HG03175 (cell line): ENCODE results near the gene KDM8.
A peak's percentile ranks its signal among the peaks of the same experiment; 100 is the strongest.
"Not testable (repeated sequence)": the region's sequence is repeated elsewhere in the genome, so short reads cannot be mapped to it uniquely, and the experiment has no call there.

ENCODE experiments used
- ATAC-seq: cut with Tn5 transposase; IDR thresholded peaks from one replicate; pipeline ENCODE4 v1.9.1; 2021; ENCODE audit warnings: mild to moderate bottlenecking, moderate library complexity; ENCODE audit not compliant: unreplicated experiment

The KDM8 gene

DNA sequence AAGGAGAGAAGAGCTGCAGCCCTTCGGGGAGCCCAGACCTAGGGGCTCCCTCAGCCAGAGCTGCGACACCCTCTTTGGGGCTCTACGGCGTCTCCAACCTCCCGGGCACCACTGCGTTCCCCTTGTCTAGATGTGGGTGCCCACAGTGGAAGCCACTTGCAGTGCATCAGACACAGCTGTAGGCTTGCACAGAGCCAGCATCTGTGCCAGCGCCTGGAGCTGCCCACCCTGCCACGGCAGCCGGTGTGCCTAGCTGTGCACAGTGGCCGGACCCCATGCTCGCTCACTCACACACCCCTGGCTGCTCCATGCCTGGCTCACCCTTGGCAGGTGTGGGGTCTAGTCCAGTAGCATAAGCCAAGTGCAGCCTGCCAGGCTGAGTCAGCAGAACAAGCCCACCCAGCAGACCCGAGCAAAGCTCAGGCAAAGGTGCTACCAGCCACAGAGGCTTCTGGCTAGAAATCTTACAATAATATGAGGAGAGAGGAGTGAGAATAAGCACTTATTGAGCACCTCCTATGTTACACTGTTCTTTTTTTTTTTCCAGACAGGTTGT lies 12.9 kb upstream of the KDM8 start:
- ATAC-seq: no peak

- no peak for ATAC-seq
These were observed 11.9 kb upstream of the KDM8 start for GRCh38 chr16:27191352-27191924.

GRCh38 chr16:27193300-27193990 lies 9.9 kb upstream of the KDM8 start:
- ATAC-seq: no peak

DNA sequence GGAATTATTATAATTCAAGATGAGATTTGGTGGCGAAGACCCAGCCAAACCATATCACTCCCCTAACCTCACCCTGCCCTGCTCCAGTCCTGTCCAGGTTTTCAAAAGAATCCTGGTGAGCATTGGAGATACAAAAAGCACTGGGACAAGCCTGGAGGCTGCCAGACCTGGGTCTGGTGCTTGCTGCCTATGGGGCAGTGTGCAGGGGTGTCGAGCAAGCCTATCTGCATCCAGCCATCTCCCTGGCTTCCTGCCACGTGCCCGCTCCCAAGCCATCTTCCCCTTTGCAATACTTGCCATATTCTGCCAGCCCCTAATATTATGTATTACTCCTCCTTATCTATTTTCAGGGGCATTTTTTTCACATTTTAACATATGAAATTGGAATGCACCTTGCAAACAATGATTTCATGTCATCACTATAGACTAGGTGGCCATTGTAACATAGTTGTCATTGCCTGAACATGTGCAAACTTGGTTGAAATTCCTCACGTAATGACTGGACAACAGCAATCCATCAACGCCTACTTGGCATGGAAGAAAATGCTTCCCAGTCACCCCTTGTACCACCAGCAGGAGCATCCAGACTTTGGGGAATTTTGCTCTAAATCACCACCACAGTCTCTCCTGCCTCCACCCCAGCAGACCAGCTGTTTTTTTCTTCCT lies 8.1 kb upstream of the KDM8 start:
- no peak for ATAC-seq

DNA sequence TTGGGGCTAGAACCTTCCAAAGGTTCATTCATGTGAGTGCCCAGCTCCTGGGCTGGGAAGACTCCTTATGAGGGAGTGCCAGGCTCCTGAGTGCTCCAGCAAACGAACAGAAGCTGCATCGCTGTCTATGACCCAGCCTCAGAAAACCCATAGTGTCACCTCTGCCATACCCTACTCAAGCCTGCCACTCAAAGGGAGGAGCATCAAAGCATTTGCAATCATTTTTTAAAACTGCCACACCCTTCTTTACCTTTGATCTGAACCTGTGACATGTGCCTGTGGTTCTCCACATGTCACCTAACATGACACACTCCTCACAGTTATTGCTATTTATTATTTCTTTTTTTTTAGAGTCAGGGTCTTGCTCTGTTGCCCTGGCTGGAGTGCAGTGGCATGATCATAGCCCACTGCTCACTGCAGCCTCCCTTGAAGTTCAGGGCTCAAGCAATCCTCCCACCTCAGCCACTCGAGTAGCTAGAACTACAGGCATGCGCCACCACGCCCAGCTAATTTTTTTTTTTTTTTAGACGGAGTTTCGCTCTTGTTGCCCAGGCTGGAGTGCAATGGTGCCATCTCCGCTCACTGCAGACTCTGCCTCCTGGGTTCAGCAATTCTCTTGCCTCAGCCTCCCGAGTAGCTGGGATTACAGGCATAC lies 7.3 kb upstream of the KDM8 start:
- ATAC-seq: no peak

- no peak for ATAC-seq
These were observed 6.3 kb upstream of the KDM8 start for GRCh38 chr16:27197004-27197403.

- ATAC-seq: no peak
These were observed 4.7 kb upstream of the KDM8 start for GRCh38 chr16:27198451-27199234.

DNA sequence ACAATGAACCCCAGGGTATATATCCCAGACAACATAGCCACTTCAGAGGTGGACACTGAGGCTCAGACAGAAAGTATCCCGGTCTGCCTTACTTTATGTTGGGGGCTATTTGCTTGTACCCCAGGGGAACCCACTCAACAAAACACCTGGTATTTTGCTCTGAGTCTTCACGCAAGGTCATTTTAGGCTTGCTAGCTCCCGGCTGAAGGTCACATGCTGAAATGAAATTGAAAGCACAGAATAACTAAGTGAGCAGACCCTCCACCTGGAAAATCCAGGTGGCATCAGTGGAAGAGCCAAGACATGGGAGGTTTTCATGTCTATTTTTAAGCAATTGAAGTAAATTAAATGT lies 4.1 kb upstream of the KDM8 start:
- ATAC-seq: no peak

DNA sequence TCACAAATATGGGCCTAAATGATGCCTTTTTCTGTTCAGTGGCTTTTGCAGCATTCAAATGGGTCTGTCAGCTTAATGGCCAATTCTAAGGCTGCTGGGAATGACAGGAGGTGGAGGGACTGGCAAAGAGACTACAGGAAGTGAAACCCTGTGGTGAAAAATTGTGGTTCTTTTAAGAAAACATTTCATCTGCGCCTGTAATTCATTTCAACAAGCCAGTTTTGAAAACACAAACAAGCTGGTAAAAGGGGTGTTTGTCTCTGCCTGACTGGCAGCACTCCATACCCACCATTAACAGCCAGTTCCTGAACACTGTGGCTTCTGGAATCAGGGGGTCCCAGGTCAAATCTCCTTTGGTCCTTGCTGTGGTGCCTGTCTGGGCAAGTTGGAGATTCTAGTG lies 3.6 kb upstream of the KDM8 start:
- peak; percentile 35 for ATAC-seq

DNA sequence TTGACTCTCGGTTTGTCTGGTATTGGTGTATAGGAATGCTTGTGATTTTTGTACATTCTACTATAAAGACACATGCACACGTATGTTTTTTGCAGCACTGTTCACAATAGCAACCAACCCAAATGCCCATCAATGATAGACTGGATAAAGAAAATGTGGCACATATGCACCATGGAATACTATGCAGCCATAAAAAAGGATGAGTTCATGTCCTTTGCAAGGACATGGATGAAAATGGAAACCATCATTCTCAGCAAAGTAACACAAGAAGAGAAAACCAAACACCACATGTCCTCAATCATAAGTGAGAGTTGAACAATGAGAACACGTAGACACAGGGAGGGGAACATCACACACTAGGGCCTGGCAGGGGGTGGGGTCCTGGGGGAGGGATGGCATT lies 2.4 kb upstream of the KDM8 start:
- not testable (repeated sequence) for ATAC-seq

GRCh38 chr16:27202923-27203506 lies 311 bp upstream of the KDM8 start:
- ATAC-seq: peak; percentile 62

DNA sequence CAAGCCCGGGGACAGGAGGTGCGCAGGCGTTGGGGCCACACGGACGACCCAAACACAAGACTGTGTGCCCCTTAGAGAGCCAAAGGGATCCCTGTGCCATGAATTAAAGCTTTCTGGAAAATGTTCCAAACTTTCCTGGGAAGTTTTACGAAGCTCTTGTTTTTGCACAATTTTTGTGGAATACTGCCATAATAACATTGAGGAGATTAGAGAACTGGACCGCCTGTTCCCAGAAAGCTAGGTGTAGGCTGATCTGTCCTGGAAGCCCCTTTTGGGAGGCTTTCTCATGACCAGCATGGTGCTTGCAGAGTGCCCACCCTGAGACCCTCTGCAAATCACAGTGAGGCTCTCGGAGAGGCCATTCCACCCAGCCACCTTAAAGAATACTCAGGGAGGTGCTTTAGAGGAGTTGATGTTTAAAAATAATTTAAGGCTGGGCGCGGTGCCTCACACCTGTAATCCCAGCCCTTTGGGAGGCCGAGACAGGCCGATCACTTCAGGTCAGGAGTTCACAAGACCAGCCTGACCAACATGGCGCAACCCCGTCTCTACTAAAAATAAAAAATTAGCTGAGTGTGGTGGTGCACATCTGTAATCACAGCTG lies 1.1 kb downstream of the KDM8 start:
- ATAC-seq: no peak

DNA sequence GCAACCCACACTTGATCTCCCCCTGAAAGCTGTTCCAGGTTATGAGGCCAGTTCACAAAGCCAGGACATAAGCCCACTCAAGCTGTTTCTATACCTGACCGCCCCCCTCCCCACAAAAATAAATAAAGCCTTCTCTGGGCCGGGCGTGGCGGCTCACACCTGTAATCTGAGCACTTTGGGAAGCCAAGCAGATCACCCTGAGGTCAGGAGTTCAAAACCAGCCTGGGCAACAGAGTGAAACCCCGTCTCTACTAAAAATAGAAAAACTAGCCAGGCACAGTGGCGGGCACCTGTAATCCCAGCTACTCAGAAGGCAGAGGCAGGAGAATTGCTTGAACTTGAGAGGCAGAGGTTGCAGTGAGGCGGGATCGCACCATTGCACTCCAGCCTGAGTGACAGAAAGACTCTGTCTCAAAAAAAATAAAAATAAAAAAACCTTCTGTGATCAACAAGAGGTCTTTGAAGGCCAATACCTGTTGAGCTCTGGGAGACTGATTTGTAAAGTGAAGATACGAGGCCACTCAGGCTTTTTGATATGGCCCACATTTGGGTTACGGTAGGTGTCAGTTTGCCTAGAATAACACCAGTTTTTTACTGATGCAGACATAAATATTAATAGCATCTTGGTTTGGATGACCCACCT lies 2.2 kb downstream of the KDM8 start:
- ATAC-seq: no peak

DNA sequence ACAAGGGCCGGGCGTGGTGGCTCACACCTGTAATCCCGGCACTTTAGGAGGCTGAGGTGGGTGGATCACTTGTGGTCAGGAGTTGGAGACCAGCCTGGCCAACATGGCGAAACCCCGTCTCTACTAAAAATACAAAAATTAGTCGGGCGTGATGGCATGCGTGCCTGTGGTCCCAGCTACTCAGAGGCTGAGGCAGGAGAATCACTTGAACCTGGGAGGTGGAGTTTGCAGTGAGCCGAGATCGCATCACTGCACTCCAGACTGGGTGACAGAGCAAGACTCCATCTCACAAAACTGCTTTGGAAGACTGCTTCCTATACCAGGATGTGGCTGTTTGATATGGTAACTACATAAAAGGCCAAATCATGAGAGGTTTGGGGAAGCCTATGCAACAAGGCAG lies 3.8 kb downstream of the KDM8 start:
- not testable (repeated sequence) for ATAC-seq

- ATAC-seq: no peak
These were observed 4.9 kb downstream of the KDM8 start for GRCh38 chr16:27208081-27208680.

GRCh38 chr16:27208796-27209195 lies 5.5 kb downstream of the KDM8 start:
- no peak for ATAC-seq

DNA sequence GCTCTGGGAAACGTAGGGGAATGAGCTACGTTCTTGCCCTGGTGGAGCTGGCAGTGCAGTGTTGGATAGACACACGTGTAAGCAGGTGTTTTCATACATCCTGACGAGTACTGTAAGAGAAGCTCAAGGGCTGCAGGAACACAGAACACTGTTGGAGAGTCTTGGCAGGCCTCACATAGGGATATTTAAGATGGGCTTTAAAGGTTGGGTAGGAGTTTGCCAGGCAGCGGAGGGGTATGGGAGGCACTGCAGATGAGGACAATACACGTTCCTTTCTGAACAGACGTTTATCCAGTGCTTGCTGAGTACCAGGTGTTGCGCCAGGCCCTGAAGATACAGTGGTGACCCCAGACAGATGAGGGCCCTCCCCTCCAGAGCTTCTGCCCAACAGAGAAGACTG lies 6.3 kb downstream of the KDM8 start:
- no peak for ATAC-seq

DNA sequence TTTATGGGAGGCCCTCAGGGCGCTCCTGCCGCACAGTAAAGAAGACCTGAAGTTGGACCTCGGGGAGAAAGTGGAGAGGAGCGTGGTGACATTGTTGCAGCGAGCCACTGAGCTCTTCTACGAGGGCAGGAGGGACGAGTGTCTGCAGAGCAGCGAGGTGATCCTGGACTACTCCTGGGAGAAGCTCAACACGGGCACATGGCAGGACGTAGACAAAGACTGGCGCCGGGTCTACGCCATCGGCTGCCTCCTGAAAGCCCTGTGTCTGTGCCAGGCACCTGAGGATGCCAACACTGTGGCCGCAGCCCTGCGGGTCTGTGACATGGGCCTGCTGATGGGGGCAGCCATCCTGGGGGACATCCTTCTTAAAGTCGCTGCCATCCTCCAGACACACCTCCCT lies 6.8 kb downstream of the KDM8 start:
- no peak for ATAC-seq

DNA sequence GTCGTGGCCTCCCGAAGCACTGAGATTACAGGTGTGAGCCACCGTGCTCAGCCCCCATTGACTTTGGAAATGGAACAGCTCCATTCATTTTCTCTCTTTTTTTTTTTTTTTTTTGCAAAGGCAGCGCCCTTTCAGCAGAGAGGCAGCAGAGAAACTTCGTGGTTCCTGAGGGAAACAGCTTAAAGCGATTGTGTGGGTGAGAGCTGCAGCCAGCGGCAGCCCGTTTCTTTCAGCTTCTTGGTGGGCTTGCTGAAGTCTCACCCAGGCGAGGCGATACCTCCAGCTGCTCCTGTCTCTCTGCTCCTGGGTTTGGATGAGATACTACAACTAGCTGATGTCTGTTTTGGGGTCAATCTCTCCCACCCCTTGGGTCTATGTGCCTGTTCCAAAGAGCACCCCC lies 7.7 kb downstream of the KDM8 start:
- no peak for ATAC-seq
